ENCODE data around the gene GRIN3A. TPM values are rescaled to one million over a fixed set of nuclear protein-coding genes. Genes with fewer than 3 reads are reported as not detected.
A peak's percentile ranks its signal among the peaks of the same experiment; 100 is the strongest.

The GRIN3A gene
- total and polyA plus RNA-seq, 7 donors = under 0.01 to 1.2 (median 0.25) TPM; not detected in 1

GRCh38 chr9:101605547-101605946, 132.9 kb downstream of the GRIN3A start:
- Histone ChIP-seq H3K27me3 (no peaks in the 10 kb centered on the region), H3K9me3 (no peaks in the 10 kb centered on the region), H3K4me3 (no peak overlapping the region), H3K27ac (no peak overlapping the region), H3K4me1 (peaks cover 0 to 4% (median 0%) of the 10 kb centered on the region in 4 donors), H3K36me3 (no peaks in the 10 kb centered on the region)
- DNase-seq = no peak
- intact Hi-C loops (cut with DNase I) = no loop called here
- TF ChIP-seq EP300 (IDR thresholded peaks at IDR 0.05) (no peak), POLR2AphosphoS5 (IDR thresholded peaks at IDR 0.05) (no peak), POLR2A (IDR thresholded peaks at IDR 0.05) (no peak), CTCF (IDR thresholded peaks at IDR 0.05) (no peak)
- 37 to 81% methylated on average over 3 of the region's 3 CpGs for WGBS, 2 donors

GRCh38 chr9:101604296-101604695, 134.2 kb downstream of the GRIN3A start:
- no peaks in the 10 kb centered on the region for H3K36me3 ChIP-seq
- peaks cover 0 to 4% (median 0%) of the 10 kb centered on the region in 4 donors for H3K4me1 ChIP-seq
- TF ChIP-seq POLR2AphosphoS5 (IDR thresholded peaks at IDR 0.05) (no peak), EP300 (IDR thresholded peaks at IDR 0.05) (no peak), POLR2A (IDR thresholded peaks at IDR 0.05) (no peak), CTCF (IDR thresholded peaks at IDR 0.05) (no peak)
- DNase-seq = no peak
- H3K27me3 ChIP-seq = no peaks in the 10 kb centered on the region
- H3K9me3 ChIP-seq = no peaks in the 10 kb centered on the region
- 14 to 64% methylated on average over 2 of the region's 2 CpGs for WGBS, 2 donors
- H3K27ac ChIP-seq = no peak overlapping the region
- H3K4me3 ChIP-seq = no peak overlapping the region
- intact Hi-C loops (cut with DNase I) = loop anchor here (5.0 kb wide), 1 partner anchor 123 kb away; no protein-coding TSS in a partner anchor

GRCh38 chr9:101601904-101602765, 136.3 kb downstream of the GRIN3A start:
- H3K27me3 ChIP-seq = no peaks in the 10 kb centered on the region
- H3K36me3 ChIP-seq = no peaks in the 10 kb centered on the region
- WGBS, 2 donors = 16 to 31% methylated on average over 11 of the region's 11 CpGs
- H3K9me3 ChIP-seq = no peaks in the 10 kb centered on the region
- no peak overlapping the region for H3K4me3 ChIP-seq
- H3K4me1 ChIP-seq = peaks cover 0 to 4% (median 0%) of the 10 kb centered on the region in 4 donors
- no peak overlapping the region for H3K27ac ChIP-seq
- intact Hi-C loops (cut with DNase I) = loop anchor here (5.0 kb wide), 1 partner anchor 125 kb away; no protein-coding TSS in a partner anchor
- DNase-seq = no peak
- no peak for TF ChIP-seq POLR2AphosphoS5 (IDR thresholded peaks at IDR 0.05)
- TF ChIP-seq CTCF (IDR thresholded peaks at IDR 0.05) = peak in 3 of 4 experiments; percentile 40 to 55 (median 50)

GRCh38 chr9:101594796-101595195, 143.7 kb downstream of the GRIN3A start, which contains the start of gene PPP3R2:
Gene PPP3R2 (minus strand): TSS chr9:101594969. CDS start chr9:101594921, 48 bp downstream.
- intact Hi-C loops (cut with DNase I) = no loop called here
- H3K36me3 ChIP-seq = no peaks in the 10 kb centered on the region
- TF ChIP-seq CTCF (IDR thresholded peaks at IDR 0.05) = no peak
- H3K4me3 ChIP-seq = no peak within 1 kb of the TSS
- WGBS, 2 donors = 91 to 92% methylated on average over 19 of the region's 19 CpGs
- no peaks in the 10 kb centered on the region for H3K27me3 ChIP-seq
- no peak for DNase-seq
- no peaks in the 10 kb centered on the region for H3K4me1 ChIP-seq
- H3K27ac ChIP-seq = no peak within 1 kb of the TSS
- H3K9me3 ChIP-seq = no peaks in the 10 kb centered on the region
